H1 (cell line): ENCODE results near the gene ZNF362. TPM values are rescaled to one million over a fixed set of nuclear protein-coding genes. Genes with fewer than 3 reads are reported as not detected.

Experiments
- HDAC2 ChIP-seq, 2 experiments: fragments of 300-600 bp in 1 of 2; sonication (generic) in 1 of 2; IDR thresholded peaks; 2 replicates each; pipeline ENCODE4 v1.6.1; 2011 to 2012; ENCODE audit warnings: low read depth in 2 of 2, low read length in 2 of 2, mild to moderate bottlenecking in 2 of 2, moderate library complexity in 2 of 2, borderline replicate concordance in 1 of 2, inconsistent platforms in 1 of 2
- HDAC6 ChIP-seq: IDR thresholded peaks from one replicate; pipeline ENCODE4 v1.7.1; 2012; ENCODE audit warnings: low read depth, mild to moderate bottlenecking, inconsistent platforms, low read length, moderate library complexity
- polyA plus RNA-seq, 7 experiments: library from polyadenylated mRNA; depleted of rRNA in 3 of 7; stranded (reverse) in 5 of 7; unstranded in 2 of 7; fragments of >200 nt in 5 of 7; fragments of 200-250 nt in 2 of 7; gene quantifications; 1 replicate in 5 of 7; 2 replicates in 1 of 7; 4 replicates in 1 of 7; pipeline versions ENCODE4 v1.2.1 to v1.2.3, GENCODE V29; 2011 to 2013; ENCODE audit warnings: missing spikeins in 2 of 7, mixed read lengths in 2 of 7
- total RNA-seq: library from RNA; stranded (reverse); fragmentation: NEBNext Ultra II Directional; extraction: Animal tissue kit (Norgen Biotek cat#: 25700); gene quantifications from 2 replicates; pipeline ENCODE4 v1.2.1, GENCODE V29; 2021

The ZNF362 gene
- total and polyA plus RNA-seq, 2 of the 8 experiments (the other 6 are each of a cell fraction or from before 2014, with no cell fraction given): 24.2 to 27.8 TPM

GRCh38 chr1:33228935-33229487, 27.3 kb upstream of the ZNF362 start (continued):
- TF ChIP-seq HDAC6: no peak
- no peak for TF ChIP-seq HDAC2 (IDR thresholded peaks at IDR 0.05; ENCODE audit: borderline replicate concordance in 1 of 2, low read depth in 2 of 2, low read length in 2 of 2)
